GM23248 (cell line): ENCODE measurements around the gene ZNF555. TPM values are rescaled to one million over a fixed set of nuclear protein-coding genes. Genes with fewer than 3 reads are reported as not detected.

Source experiments
- DNase-seq: peaks from one replicate; pipeline ENCODE4 v3.0.0-alpha.2; 2015
- H2AFZ ChIP-seq: fragments of 200-600 bp; sonication (generic); 2 replicates; pipeline ENCODE4 v1.6.1; 2016; ENCODE audit warnings: antibody characterized with exemption
- H3F3A ChIP-seq: fragments of 200-600 bp; sonication (generic); 2 replicates; pipeline ENCODE4 v1.6.1; 2016; ENCODE audit warnings: mild to moderate bottlenecking, antibody characterized with exemption, mixed run types; ENCODE audit not compliant: insufficient read depth
- H3K27ac ChIP-seq: fragments of 200-600 bp; sonication (generic); 2 replicates; pipeline ENCODE4 v1.5.1; 2016; ENCODE audit warnings: mild to moderate bottlenecking
- H3K27me3 ChIP-seq: fragments of 200-600 bp; sonication (generic); replicated peaks from 2 replicates; pipeline ENCODE4 v1.6.1; 2016; ENCODE audit warnings: mild to moderate bottlenecking; ENCODE audit not compliant: insufficient read depth
- H3K36me3 ChIP-seq: fragments of 200-600 bp; sonication (generic); 2 replicates; pipeline ENCODE4 v1.6.1; 2016; ENCODE audit warnings: low read depth, mild to moderate bottlenecking
- H3K4me1 ChIP-seq: fragments of 200-600 bp; sonication (generic); 2 replicates; pipeline ENCODE4 v1.6.1; 2016; ENCODE audit warnings: mild to moderate bottlenecking; ENCODE audit not compliant: insufficient read depth
- H3K4me2 ChIP-seq: fragments of 200-600 bp; sonication (generic); one replicate; pipeline ENCODE4 v1.6.1; 2016; ENCODE audit warnings: mild to moderate bottlenecking; ENCODE audit not compliant: unreplicated experiment
- H3K4me3 ChIP-seq: fragments of 200-600 bp; sonication (generic); 2 replicates; pipeline ENCODE4 v1.5.1; 2016; ENCODE audit warnings: mild to moderate bottlenecking
- H3K79me2 ChIP-seq: fragments of 200-600 bp; sonication (generic); 2 replicates; pipeline ENCODE4 v1.6.1; 2016; ENCODE audit warnings: mild to moderate bottlenecking; ENCODE audit not compliant: insufficient read depth
- H3K9ac ChIP-seq: fragments of 200-600 bp; sonication (generic); 2 replicates; pipeline ENCODE4 v1.6.1; 2016; ENCODE audit warnings: mild to moderate bottlenecking
- H3K9me2 ChIP-seq: fragments of 200-600 bp; sonication (generic); 2 replicates; pipeline ENCODE4 v1.6.1; 2016; ENCODE audit warnings: mixed run types, mild to moderate bottlenecking, moderate library complexity; ENCODE audit not compliant: insufficient read depth
- H3K9me3 ChIP-seq: fragments of 200-600 bp; sonication (generic); one replicate; pipeline ENCODE4 v1.6.1; 2017; ENCODE audit warnings: low read depth
- H4K20me1 ChIP-seq: fragments of 200-600 bp; sonication (generic); 2 replicates; pipeline ENCODE4 v1.6.0; 2016; ENCODE audit not compliant: insufficient read depth
- EZH2 ChIP-seq: fragments of 200-600 bp; sonication (generic); IDR thresholded peaks from 2 replicates; pipeline ENCODE4 v1.6.1; 2018; ENCODE audit warnings: antibody characterized with exemption, mild to moderate bottlenecking; ENCODE audit not compliant: insufficient read depth, poor library complexity, severe bottlenecking
- EZH2phosphoT487 ChIP-seq: fragments of 200-600 bp; sonication (generic); IDR thresholded peaks from 2 replicates; pipeline ENCODE4 v1.6.1; 2018; ENCODE audit warnings: antibody characterized with exemption, moderate library complexity, mild to moderate bottlenecking, low read depth; ENCODE audit not compliant: insufficient read depth
- WGBS, 2 experiments: methylation state at CpG; one replicate each; pipeline ENCODE4 v1.1.6; 2015 to 2017; ENCODE audit warnings: low lambda C conversion rate in 2 of 2, low coverage in 1 of 2; ENCODE audit errors: missing lambda C conversion rate in 2 of 2; 5-methylcytosine and 5-hydroxymethylcytosine counted together
- in situ Hi-C: fragments of 300-500 bp; cut with MboI; formaldehyde crosslinking; loops from 2 replicates; pipeline ENCODE4 v1.15.0; 2020
- polyA plus RNA-seq: library from polyadenylated mRNA; unstranded; fragments of >200 nt; fragmentation: Nextera tagmentation; extraction: Ambion mirVana; gene quantifications from 2 replicates; pipeline ENCODE4 v1.2.1, GENCODE V29; 2016
- total RNA-seq: library from RNA; depleted of rRNA; stranded (reverse); fragments of >200 nt; shearing (Covaris generic); gene quantifications from 2 replicates; pipeline ENCODE4 v1.2.3, GENCODE V29; 2014

The ZNF555 gene
- total and polyA plus RNA-seq, 2 experiments from 2014 or later = 4.3 to 6.2 TPM

GRCh38 chr19:2793577-2793976 is 47.7 kb upstream of the ZNF555 start:
- WGBS, 2 experiments = 94 to 96% methylated on average over 12 of the region's 12 CpGs
- no peaks in the 10 kb centered on the region for H3K36me3 ChIP-seq
- in situ Hi-C loops = no loop called here

DNA sequence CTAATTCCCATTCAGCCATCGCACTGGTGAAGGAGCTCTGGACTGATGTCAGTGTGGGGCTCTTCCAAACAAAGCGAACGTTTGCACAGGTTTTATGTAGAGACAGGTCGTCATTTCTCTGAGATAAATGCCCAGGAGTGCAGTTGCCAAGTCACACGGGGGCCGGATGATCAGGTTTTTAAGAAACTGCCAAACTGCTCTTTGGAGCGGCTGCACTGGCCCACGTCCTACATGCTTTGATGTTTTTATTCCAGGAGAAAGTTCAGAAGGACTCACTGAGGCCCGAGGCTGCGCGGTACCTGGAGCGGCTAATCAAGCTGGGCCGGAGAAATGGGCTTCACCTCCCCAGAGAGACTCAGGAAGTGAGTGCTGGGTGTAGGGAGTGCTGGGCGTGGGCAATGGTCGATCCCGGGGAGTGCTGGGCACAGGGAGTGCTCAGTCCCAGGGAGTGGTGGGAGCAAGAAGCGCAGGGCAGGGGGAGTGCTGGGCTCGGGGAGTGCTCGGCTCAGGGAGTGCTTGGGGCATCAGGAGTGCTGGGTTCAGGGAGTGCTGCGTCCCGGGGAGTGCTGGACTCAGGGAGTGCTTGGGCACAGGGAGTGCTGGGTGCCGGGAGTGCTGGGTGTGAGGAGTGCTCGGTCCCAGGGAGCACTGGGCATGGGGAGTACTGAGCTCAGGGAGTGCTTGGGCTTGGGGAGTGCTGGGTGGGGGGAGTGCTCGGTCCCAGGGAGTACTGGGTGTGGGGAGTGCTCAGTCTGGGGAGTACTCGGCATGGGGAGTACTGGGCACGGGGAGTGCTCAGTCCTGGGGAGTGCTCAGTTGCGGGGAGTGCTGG is 45.2 kb upstream of the ZNF555 start:
- no peak for TF ChIP-seq EZH2phosphoT487
- no peak for TF ChIP-seq EZH2
- H4K20me1 ChIP-seq = no peaks in the 10 kb centered on the region
- no peak for DNase-seq
- H2AFZ ChIP-seq = no peak overlapping the region
- no peaks in the 10 kb centered on the region for H3K9me3 ChIP-seq
- no peaks in the 10 kb centered on the region for H3K9me2 ChIP-seq
- H3K27me3 ChIP-seq = no peaks in the 10 kb centered on the region
- H3K4me1 ChIP-seq = no peaks in the 10 kb centered on the region
- no peak overlapping the region for H3K4me2 ChIP-seq
- in situ Hi-C loops = no loop called here
- H3K27ac ChIP-seq = no peak overlapping the region
- no peak overlapping the region for H3K4me3 ChIP-seq
- H3F3A ChIP-seq = no peaks in the 10 kb centered on the region
- no peaks in the 10 kb centered on the region; the same call in 1 of the 2 replicates for H3K79me2 ChIP-seq
- H3K9ac ChIP-seq = no peak overlapping the region
- no peaks in the 10 kb centered on the region for H3K36me3 ChIP-seq
- 91 to 94% methylated on average over 21 to 27 of the region's 27 CpGs for WGBS, 2 experiments

More at GRCh38 chr19:2793577-2793976, 47.7 kb upstream of the ZNF555 start:
- Histone ChIP-seq H3K79me2 (peaks cover 16% of the 10 kb centered on the region), H3F3A (no peaks in the 10 kb centered on the region), H3K9me3 (no peaks in the 10 kb centered on the region), H3K27ac (no peak overlapping the region), H4K20me1 (no peaks in the 10 kb centered on the region), H3K4me2 (no peak overlapping the region), H3K9ac (no peak overlapping the region), H2AFZ (no peak overlapping the region), H3K27me3 (no peaks in the 10 kb centered on the region), H3K4me3 (no peak overlapping the region), H3K4me1 (no peaks in the 10 kb centered on the region), H3K9me2 (no peaks in the 10 kb centered on the region)
- TF ChIP-seq EZH2phosphoT487 (no peak), EZH2 (no peak)
- DNase-seq = no peak

GRCh38 chr19:2796659-2797266 is 44.5 kb upstream of the ZNF555 start:
- no peaks in the 10 kb centered on the region for H3K9me2 ChIP-seq
- H3F3A ChIP-seq = no peaks in the 10 kb centered on the region
- H3K4me1 ChIP-seq = no peaks in the 10 kb centered on the region
- in situ Hi-C loops = no loop called here
- no peak for DNase-seq
- H3K4me2 ChIP-seq = no peak overlapping the region
- H3K9ac ChIP-seq = no peak overlapping the region
- H2AFZ ChIP-seq = no peak overlapping the region
- WGBS, 2 experiments = 93 to 96% methylated on average over 18 to 23 of the region's 23 CpGs
- H3K79me2 ChIP-seq = no peaks in the 10 kb centered on the region
- no peaks in the 10 kb centered on the region for H3K36me3 ChIP-seq
- H3K9me3 ChIP-seq = no peaks in the 10 kb centered on the region
- TF ChIP-seq EZH2phosphoT487 (no peak), EZH2 (no peak)
- H4K20me1 ChIP-seq = no peaks in the 10 kb centered on the region
- no peaks in the 10 kb centered on the region for H3K27me3 ChIP-seq
- no peak overlapping the region for H3K4me3 ChIP-seq
- H3K27ac ChIP-seq = no peak overlapping the region

- H3K9me2 ChIP-seq = no peaks in the 10 kb centered on the region
- no peaks in the 10 kb centered on the region for H4K20me1 ChIP-seq
- H3F3A ChIP-seq = no peaks in the 10 kb centered on the region
- in situ Hi-C loops = no loop called here
- H3K4me3 ChIP-seq = no peak overlapping the region
- TF ChIP-seq EZH2phosphoT487 (no peak), EZH2 (no peak)
- H3K9ac ChIP-seq = no peak overlapping the region
- H3K4me2 ChIP-seq = no peak overlapping the region
- no peak for DNase-seq
- WGBS, 2 experiments = 92 to 95% methylated on average over 15 of the region's 15 CpGs
- H2AFZ ChIP-seq = no peak overlapping the region
- no peak overlapping the region for H3K27ac ChIP-seq
- no peaks in the 10 kb centered on the region for H3K9me3 ChIP-seq
- no peaks in the 10 kb centered on the region for H3K4me1 ChIP-seq
- no peaks in the 10 kb centered on the region for H3K36me3 ChIP-seq
- H3K27me3 ChIP-seq = no peaks in the 10 kb centered on the region
- H3K79me2 ChIP-seq = no peaks in the 10 kb centered on the region
These were observed 44.0 kb upstream of the ZNF555 start for GRCh38 chr19:2797280-2797679.
